K562 (cell line): Measurements from ENCODE around the gene ZP1. TPM values are rescaled to one million over a fixed set of nuclear protein-coding genes. Genes with fewer than 3 reads are reported as not detected.
A peak's percentile ranks its signal among the peaks of the same experiment; 100 is the strongest.

Source experiments
- ATAC-seq: fragments of 200-7000 bp; cut with Tn5 transposase; 3 replicates; pipeline ENCODE4 v1.9.1; 2020; ENCODE audit warnings: moderate library complexity
- BruUV-seq: library from RNA; stranded (reverse); fragments of 400-500 nt; replicated peaks from 2 replicates; lab custom pipeline; 2021; lab: Mats Ljungman, UMichigan
- CTCF ChIA-PET: fragments of 300-600 bp; formaldehyde crosslinking; extraction: SDS; loops from one replicate; lab custom pipeline; 2021; ENCODE audit warnings: low intra/inter-chr PET ratio; lab: Yijun Ruan, JAX
- POLR2A ChIA-PET: fragments of 300-600, 350-650 bp; sonication (Branson Sonifier 250); formaldehyde crosslinking; extraction: SDS; loops from one replicate; lab custom pipeline; 2021; ENCODE audit warnings: antibody characterized with exemption, inconsistent platforms; lab: Yijun Ruan, JAX
- DNase-seq, 4 experiments: peaks; one replicate each; pipeline versions ENCODE4 v3.0.0 to v3.0.0-alpha.2; 2011 to 2018; ENCODE audit warnings: low spot score in 3 of 4, mixed read lengths in 3 of 4; ENCODE audit errors: extremely low read depth in 1 of 4
- FAIRE-seq: peaks from 2 replicates; lab custom pipeline; 2011; peaks lifted over from hg19 to GRCh38; lab: Jason Lieb, UNC
- H2AFZ ChIP-seq: 2 replicates; pipeline ENCODE4 v1.6.0; 2011; ENCODE audit warnings: low read depth, low read length, control low read depth, inconsistent platforms
- H3K27ac ChIP-seq: fragments of 200-600 bp; 3 replicates; pipeline ENCODE4 v1.8.0; 2011; ENCODE audit warnings: low read depth, mild to moderate bottlenecking, control low read depth, inconsistent platforms, low read length, moderate library complexity, mixed read lengths; ENCODE audit errors: extremely low read depth
- H3K27me3 ChIP-seq, 2 experiments: fragments of 300-600 bp in 1 of 2; 2 replicates in 1 of 2; 3 replicates in 1 of 2; pipeline versions ENCODE4 v1.6.0 to v1.8.0; 2011; ENCODE audit warnings: inconsistent platforms in 2 of 2, low read length in 2 of 2, mild to moderate bottlenecking in 1 of 2, mixed read lengths in 1 of 2, moderate library complexity in 1 of 2; ENCODE audit not compliant: control insufficient read depth in 2 of 2, insufficient read depth in 2 of 2
- H3K36me3 ChIP-seq: fragments of 300-600 bp; 3 replicates; pipeline ENCODE4 v1.8.0; 2011; ENCODE audit warnings: mild to moderate bottlenecking, low read length, inconsistent platforms; ENCODE audit not compliant: control insufficient read depth, insufficient read depth
- H3K4me1 ChIP-seq, 2 experiments: fragments of 200-600 bp in 1 of 2; replicated peaks in 1 of 2; 2 replicates in 1 of 2; 3 replicates in 1 of 2; pipeline versions ENCODE4 v1.5.1 to v1.8.0; 2011; ENCODE audit warnings: inconsistent platforms in 2 of 2, low read length in 2 of 2, mild to moderate bottlenecking in 1 of 2, mixed read lengths in 1 of 2, moderate library complexity in 1 of 2; ENCODE audit not compliant: control insufficient read depth in 2 of 2, insufficient read depth in 2 of 2
- H3K4me2 ChIP-seq: 2 replicates; pipeline ENCODE4 v1.6.1; 2011; ENCODE audit warnings: low read length, control low read depth, inconsistent platforms, mixed read lengths; ENCODE audit not compliant: insufficient read depth
- H3K4me3 ChIP-seq: fragments of 200-600 bp; sonication (generic), shearing (Covaris generic); 2 replicates; pipeline ENCODE4 v1.5.1; 2016; ENCODE audit warnings: control low read depth, inconsistent platforms
- H3K79me2 ChIP-seq: fragments of 200-600 bp; 3 replicates; pipeline ENCODE4 v1.8.0; 2011; ENCODE audit warnings: low read length, inconsistent platforms; ENCODE audit not compliant: control insufficient read depth, insufficient read depth
- H3K9ac ChIP-seq, 2 experiments: 2 replicates each; pipeline versions ENCODE4 v1.6.0 to v1.6.1; 2011; ENCODE audit warnings: low read depth in 2 of 2, low read length in 2 of 2, control low read depth in 1 of 2, inconsistent platforms in 1 of 2, mild to moderate bottlenecking in 1 of 2, mixed read lengths in 1 of 2; ENCODE audit not compliant: insufficient read depth in 1 of 2
- H3K9me1 ChIP-seq: one replicate; pipeline ENCODE4 v1.6.0; 2011; ENCODE audit warnings: inconsistent platforms, mild to moderate bottlenecking, low read length, moderate library complexity; ENCODE audit not compliant: control insufficient read depth, insufficient read depth
- H3K9me3 ChIP-seq: replicated peaks from 2 replicates; pipeline ENCODE4 v1.5.1; 2011; ENCODE audit warnings: low read depth, low read length, inconsistent platforms; ENCODE audit not compliant: control insufficient read depth, insufficient read depth
- H4K20me1 ChIP-seq: replicated peaks from 2 replicates; pipeline ENCODE4 v1.6.1; 2011; ENCODE audit warnings: low read length, inconsistent platforms, mixed read lengths; ENCODE audit not compliant: control insufficient read depth, insufficient read depth
- CBX2 ChIP-seq: fragments of 200-600 bp; sonication (generic); IDR thresholded peaks from one replicate; pipeline ENCODE4 v1.6.1; 2012; ENCODE audit warnings: mild to moderate bottlenecking, low read length, inconsistent platforms; ENCODE audit not compliant: insufficient read depth, poor library complexity, severe bottlenecking
- CTBP1 ChIP-seq: fragments of 450-650 bp; IDR thresholded peaks from 2 replicates; pipeline ENCODE4 v1.6.1; 2016; ENCODE audit warnings: borderline replicate concordance
- FOXA3 ChIP-seq, 2 experiments: fragments of 450-650 bp in 1 of 2; sonication (generic) in 1 of 2; formaldehyde crosslinking; IDR thresholded peaks in 1 of 2; conservative IDR thresholded peaks in 1 of 2; 2 replicates each; pipeline versions ENCODE4 v1.4.0 to v1.8.0; 2020 to 2022; ENCODE audit warnings: mild to moderate bottlenecking in 2 of 2, missing genetic modification reagents in 1 of 2
- GMEB1 ChIP-seq: fragments of 250-450 bp; sonication (Bioruptor Pico); IDR thresholded peaks from 2 replicates; pipeline ENCODE4 v1.4.0; 2020; ENCODE audit warnings: mild to moderate bottlenecking
- NUFIP1 ChIP-seq: fragments of 450-650 bp; IDR thresholded peaks from 2 replicates; pipeline ENCODE4 v1.6.1; 2018; ENCODE audit not compliant: partially characterized antibody
- RBM25 ChIP-seq: fragments of 200-400 bp; formaldehyde crosslinking; IDR thresholded peaks from 2 replicates; pipeline ENCODE4 v1.6.1; 2018; ENCODE audit warnings: low read length, low read depth, moderate library complexity; ENCODE audit not compliant: severe bottlenecking
- SMAD1 ChIP-seq: fragments of 150-350 bp; IDR thresholded peaks from 2 replicates; pipeline ENCODE4 v1.6.1; 2014; ENCODE audit warnings: low read length, low read depth; ENCODE audit not compliant: partially characterized antibody
- TEAD4 ChIP-seq, 2 experiments: sonication (generic) in 1 of 2; formaldehyde crosslinking in 1 of 2; IDR thresholded peaks; 2 replicates each; pipeline versions ENCODE4 v1.6.1 to v1.8.0; 2012 to 2022; ENCODE audit warnings: borderline replicate concordance in 1 of 2, inconsistent platforms in 1 of 2, low read length in 1 of 2, mild to moderate bottlenecking in 1 of 2, missing genetic modification reagents in 1 of 2
- WHSC1 ChIP-seq: IDR thresholded peaks from one replicate; pipeline ENCODE4 v1.6.1; 2012; ENCODE audit warnings: low read length, control low read depth, inconsistent platforms
- ZBTB49 ChIP-seq: sonication (generic); formaldehyde crosslinking; IDR thresholded peaks from 2 replicates; pipeline ENCODE4 v1.8.0; 2022; ENCODE audit warnings: missing genetic modification reagents, mild to moderate bottlenecking, borderline replicate concordance
- ZNF395 ChIP-seq: fragments of 200-800 bp; sonication (Bioruptor generic); IDR thresholded peaks from 2 replicates; pipeline ENCODE4 v1.6.1; 2017; ENCODE audit warnings: missing genetic modification characterization, missing compliant biosample characterization
- WGBS: fragments of 100-300 bp; shearing (Covaris generic); methylation state at CpG from one replicate; pipeline ENCODE4 v1.1.6; 2016; ENCODE audit warnings: low coverage, mixed read lengths; ENCODE audit not compliant: insufficient coverage; ENCODE audit errors: missing lambda C conversion rate; 5-methylcytosine and 5-hydroxymethylcytosine counted together
- in situ Hi-C: fragments of 300-500 bp; cut with MboI; formaldehyde crosslinking; loops from 4 replicates; pipeline ENCODE4 v1.15.0; 2018; ENCODE audit warnings: inconsistent platforms, mixed read lengths
- intact Hi-C: fragments of 100-400 bp; cut with micrococcal nuclease; formaldehyde crosslinking; loops from 2 replicates; pipeline ENCODE4 v1.14.2; 2022
- polyA plus RNA-seq, 8 experiments: library from polyadenylated mRNA; depleted of rRNA in 4 of 8; stranded (reverse) in 5 of 8; unstranded in 3 of 8; fragments of >200 nt; fragmentation: Nextera tagmentation in 2 of 8; fragmentation: Illumina TruSeq in 1 of 8; extraction: Ambion mirVana in 2 of 8; extraction: Trizol in 1 of 8; gene quantifications; 2 replicates each; pipeline versions ENCODE4 v1.2.1 to v1.2.3, GENCODE V29; 2011 to 2014; ENCODE audit warnings: inconsistent platforms in 1 of 8, missing spikeins in 1 of 8
- total RNA-seq, 7 experiments: library from RNA; depleted of rRNA in 6 of 7; stranded (reverse); fragments of >200 nt in 6 of 7; fragmentation: Illumina TruSeq in 2 of 7; extraction: Trizol in 2 of 7; gene quantifications; 2 replicates each; pipeline versions ENCODE4 v1.2.1 to v1.2.3, GENCODE V29; 2011 to 2021; ENCODE audit warnings: low replicate concordance in 1 of 7
- TF ChIP-seq, protein P1 (sequence below): fragments of 450-650 bp; IDR thresholded peaks from 2 replicates; pipeline ENCODE4 v1.6.1; 2016; ENCODE audit warnings: borderline replicate concordance

Gene ZP1
- total and polyA plus RNA-seq, 9 of the 15 experiments (the other 6 are each of a cell fraction or from before 2014, with no cell fraction given) = 0.11 to 0.15 TPM; not detected in 7

DNA sequence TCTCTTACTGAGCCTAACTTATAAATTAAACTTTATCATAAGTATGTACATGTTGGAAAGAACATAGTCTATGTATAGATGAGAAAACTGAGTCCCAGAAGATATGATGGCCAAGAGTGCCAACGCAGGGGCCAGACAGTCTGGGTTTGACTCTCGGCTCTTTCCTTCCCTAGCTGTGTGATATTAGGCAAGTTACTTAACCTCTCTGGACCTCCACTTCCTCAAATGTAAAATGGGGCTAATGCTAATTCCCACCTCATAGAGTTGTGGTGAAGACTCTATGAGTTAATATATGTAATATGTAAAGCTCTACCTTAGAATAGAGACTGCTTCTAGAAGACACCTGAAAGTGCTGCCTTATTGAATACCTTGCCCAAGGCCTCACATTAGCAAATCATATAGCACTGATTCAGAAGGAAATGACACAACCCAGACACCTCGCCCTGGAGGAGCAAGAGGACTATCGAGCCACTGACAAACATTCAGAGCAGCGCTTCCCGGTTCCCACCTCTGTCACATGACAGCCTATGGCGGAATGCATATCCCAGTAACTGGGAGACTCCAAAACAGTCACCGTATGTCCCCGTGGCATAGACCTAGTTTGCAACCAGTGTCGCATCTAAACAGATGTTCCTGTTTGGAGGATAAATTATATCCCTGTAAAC, 36.7 kb upstream of the ZP1 start:
- Histone ChIP-seq H3K27me3 (peaks cover 12 to 43% of the 10 kb centered on the region in 2 experiments; a peak in 4 of 5 replicates), H3K9ac (no peak overlapping the region), H4K20me1 (peaks cover 10% of the 10 kb centered on the region; the same call in 1 of the 2 replicates), H3K4me1 (peaks cover 0 to 2% of the 10 kb centered on the region in 2 experiments; a peak in 2 of 5 replicates), H3K79me2 (no peaks in the 10 kb centered on the region), H2AFZ (peak overlapping the region; percentile 20; the same call in 1 of the 2 replicates), H3K4me2 (no peak overlapping the region), H3K27ac (no peak overlapping the region), H3K9me3 (no peaks in the 10 kb centered on the region), H3K4me3 (no peak overlapping the region), H3K9me1 (no peaks in the 10 kb centered on the region), H3K36me3 (no peaks in the 10 kb centered on the region)
- no peak for DNase-seq
- WGBS = 27% methylated on average over 10 of the region's 10 CpGs
- intact Hi-C loops = loop anchor here (1.0 to 5.0 kb wide), 6 partner anchors 56 to 356 kb away; no protein-coding TSS in a partner anchor
- in situ Hi-C loops = no loop called here
- no peak for FAIRE-seq
- ATAC-seq = peak; percentile 52
- CTCF ChIA-PET = interaction anchor here (0.6 to 4.4 kb wide), 8 partner anchors 57 to 552 kb away, joined by 4 to 59 read pairs (median 7); no protein-coding TSS in a partner anchor
- BruUV-seq = no TSS peak
- POLR2A ChIA-PET = interaction anchor here (0.6 to 1.3 kb wide), 5 partner anchors 28 to 75 kb away, joined by 3 to 5 read pairs (median 3); no protein-coding TSS in a partner anchor
- TF ChIP-seq ZBTB49 (CRISPR knock-in tag) (no peak), GMEB1 (CRISPR knock-in tag) (no peak), CBX2 (no peak), SMAD1 (no peak), TEAD4 (IDR thresholded peaks at IDR 0.05; ENCODE audit: low read length) (no peak), TEAD4 (CRISPR knock-in tag; IDR thresholded peaks at IDR 0.05; ENCODE audit: borderline replicate concordance) (no peak), CTBP1 (no peak), FOXA3 (CRISPR knock-in tag; conservative IDR thresholded peaks at IDR 0.05 in 1 of 2, IDR thresholded peaks at IDR 0.05 in 1 of 2) (no peak), RBM25 (peak; percentile 79), WHSC1 (no peak), ZNF395 (CRISPR knock-in tag) (no peak), NUFIP1 (no peak)
- TF ChIP-seq, protein P1, sequence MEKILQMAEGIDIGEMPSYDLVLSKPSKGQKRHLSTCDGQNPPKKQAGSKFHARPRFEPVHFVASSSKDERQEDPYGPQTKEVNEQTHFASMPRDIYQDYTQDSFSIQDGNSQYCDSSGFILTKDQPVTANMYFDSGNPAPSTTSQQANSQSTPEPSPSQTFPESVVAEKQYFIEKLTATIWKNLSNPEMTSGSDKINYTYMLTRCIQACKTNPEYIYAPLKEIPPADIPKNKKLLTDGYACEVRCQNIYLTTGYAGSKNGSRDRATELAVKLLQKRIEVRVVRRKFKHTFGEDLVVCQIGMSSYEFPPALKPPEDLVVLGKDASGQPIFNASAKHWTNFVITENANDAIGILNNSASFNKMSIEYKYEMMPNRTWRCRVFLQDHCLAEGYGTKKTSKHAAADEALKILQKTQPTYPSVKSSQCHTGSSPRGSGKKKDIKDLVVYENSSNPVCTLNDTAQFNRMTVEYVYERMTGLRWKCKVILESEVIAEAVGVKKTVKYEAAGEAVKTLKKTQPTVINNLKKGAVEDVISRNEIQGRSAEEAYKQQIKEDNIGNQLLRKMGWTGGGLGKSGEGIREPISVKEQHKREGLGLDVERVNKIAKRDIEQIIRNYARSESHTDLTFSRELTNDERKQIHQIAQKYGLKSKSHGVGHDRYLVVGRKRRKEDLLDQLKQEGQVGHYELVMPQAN = no peak
